Measurements from ENCODE around the gene HOXA3.

DNA sequence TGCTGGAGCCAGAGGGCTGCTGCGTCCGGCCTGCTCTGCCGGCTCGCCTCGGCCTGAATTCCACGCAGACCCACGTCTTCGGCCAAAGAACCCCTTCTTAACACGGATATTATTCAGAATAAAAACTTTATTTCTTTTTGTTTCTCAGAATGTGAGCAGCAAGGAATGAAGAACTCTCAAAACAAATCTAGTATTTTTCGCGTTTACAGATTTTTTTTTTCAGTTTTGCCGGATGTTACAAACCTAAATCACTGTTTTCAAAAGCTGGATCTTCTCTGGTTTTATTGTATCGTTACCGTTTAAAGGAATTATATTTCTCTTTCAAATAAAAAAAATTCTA lies 45.5 kb downstream of the HOXA3 start:
- TF ChIP-seq, protein P1, sequence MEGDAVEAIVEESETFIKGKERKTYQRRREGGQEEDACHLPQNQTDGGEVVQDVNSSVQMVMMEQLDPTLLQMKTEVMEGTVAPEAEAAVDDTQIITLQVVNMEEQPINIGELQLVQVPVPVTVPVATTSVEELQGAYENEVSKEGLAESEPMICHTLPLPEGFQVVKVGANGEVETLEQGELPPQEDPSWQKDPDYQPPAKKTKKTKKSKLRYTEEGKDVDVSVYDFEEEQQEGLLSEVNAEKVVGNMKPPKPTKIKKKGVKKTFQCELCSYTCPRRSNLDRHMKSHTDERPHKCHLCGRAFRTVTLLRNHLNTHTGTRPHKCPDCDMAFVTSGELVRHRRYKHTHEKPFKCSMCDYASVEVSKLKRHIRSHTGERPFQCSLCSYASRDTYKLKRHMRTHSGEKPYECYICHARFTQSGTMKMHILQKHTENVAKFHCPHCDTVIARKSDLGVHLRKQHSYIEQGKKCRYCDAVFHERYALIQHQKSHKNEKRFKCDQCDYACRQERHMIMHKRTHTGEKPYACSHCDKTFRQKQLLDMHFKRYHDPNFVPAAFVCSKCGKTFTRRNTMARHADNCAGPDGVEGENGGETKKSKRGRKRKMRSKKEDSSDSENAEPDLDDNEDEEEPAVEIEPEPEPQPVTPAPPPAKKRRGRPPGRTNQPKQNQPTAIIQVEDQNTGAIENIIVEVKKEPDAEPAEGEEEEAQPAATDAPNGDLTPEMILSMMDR (IDR thresholded peaks at IDR 0.05; ENCODE audit: insufficient read depth, low read depth, low read length) = no peak
- no peak for TF ChIP-seq EZH2 (IDR thresholded peaks at IDR 0.05; ENCODE audit: insufficient read depth, low read length)
